GM19438 (cell line): Measurements from ENCODE around the gene GPC1.

Experiments
- ATAC-seq: cut with Tn5 transposase; IDR thresholded peaks from one replicate; pipeline ENCODE4 v1.9.1; 2021; ENCODE audit warnings: low read depth; ENCODE audit not compliant: unreplicated experiment

The GPC1 gene

GRCh38 chr2:240453461-240454105, 18.1 kb downstream of the GPC1 start:
- ATAC-seq, result no peak

GRCh38 chr2:240454106-240454901, 18.8 kb downstream of the GPC1 start:
- no peak for ATAC-seq

DNA sequence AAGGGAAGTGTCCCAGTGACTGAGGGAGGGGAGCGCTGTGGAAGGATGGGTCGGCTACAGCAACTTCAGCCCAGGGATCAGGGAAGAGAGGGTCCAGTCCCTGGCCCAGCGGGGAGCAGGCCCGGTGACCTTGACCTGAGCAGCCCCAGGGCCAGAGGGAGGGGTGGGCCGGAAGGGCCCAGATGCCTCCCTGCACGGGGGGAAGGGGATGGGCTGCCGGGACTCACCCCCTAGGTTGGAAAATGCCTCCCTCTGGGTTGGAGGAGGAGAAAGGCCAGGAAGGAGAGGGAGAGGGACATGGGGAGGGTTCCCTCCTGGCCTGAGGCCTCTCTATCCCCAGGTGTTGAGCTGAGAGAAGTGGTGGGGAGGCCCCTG, 19.8 kb downstream of the GPC1 start:
- no peak for ATAC-seq

GRCh38 chr2:240455647-240456446, 20.4 kb downstream of the GPC1 start:
- ATAC-seq, result no peak

- ATAC-seq, result no peak
Observed at GRCh38 chr2:240456447-240457222, 21.2 kb downstream of the GPC1 start.

DNA sequence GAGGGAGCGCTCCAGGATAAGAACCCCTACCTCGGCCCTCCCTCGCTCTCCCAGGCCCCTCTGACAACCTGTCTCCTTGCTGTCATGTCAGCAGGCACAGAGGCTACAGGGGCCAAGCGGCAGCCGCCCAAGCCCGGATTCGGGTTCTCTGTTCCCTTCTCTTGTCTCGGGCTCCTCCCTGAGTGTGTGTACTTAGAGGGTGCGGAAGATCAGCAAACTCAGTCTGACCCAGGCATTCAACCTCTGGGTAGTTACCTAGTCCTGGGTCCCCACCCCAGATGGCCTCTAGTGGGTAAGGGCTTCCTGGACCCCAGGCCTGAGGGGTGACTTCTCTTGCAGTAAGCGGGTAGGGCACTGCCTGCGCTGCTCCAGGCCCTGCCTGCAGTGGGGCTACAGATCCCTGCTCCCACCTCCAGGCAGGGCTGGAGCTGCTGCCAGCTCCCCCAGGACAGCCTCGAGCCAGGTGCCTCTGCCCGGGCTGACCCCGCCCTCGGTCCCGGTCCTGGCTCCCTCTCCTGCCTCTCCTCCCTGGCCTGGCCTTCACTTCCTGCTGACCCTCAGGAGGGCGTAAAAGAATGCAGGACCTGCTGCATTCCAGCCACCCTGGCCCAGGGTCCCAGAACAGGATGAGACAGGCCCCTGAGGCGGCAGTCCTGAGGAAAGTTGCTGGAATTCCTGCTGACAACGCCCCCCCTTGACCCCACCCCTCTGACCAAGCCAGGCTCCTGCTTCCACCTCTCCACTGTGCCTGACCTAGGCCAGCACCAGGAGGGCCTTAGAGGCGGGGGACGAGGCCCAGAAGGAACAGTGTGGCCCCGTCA, 22.0 kb downstream of the GPC1 start:
- no peak for ATAC-seq

- ATAC-seq, result no peak
Observed at GRCh38 chr2:240458044-240458899, 22.8 kb downstream of the GPC1 start.

GRCh38 chr2:240458900-240459391, 23.5 kb downstream of the GPC1 start:
- no peak for ATAC-seq

GRCh38 chr2:240459401-240460252, 24.2 kb downstream of the GPC1 start:
- ATAC-seq, result no peak

DNA sequence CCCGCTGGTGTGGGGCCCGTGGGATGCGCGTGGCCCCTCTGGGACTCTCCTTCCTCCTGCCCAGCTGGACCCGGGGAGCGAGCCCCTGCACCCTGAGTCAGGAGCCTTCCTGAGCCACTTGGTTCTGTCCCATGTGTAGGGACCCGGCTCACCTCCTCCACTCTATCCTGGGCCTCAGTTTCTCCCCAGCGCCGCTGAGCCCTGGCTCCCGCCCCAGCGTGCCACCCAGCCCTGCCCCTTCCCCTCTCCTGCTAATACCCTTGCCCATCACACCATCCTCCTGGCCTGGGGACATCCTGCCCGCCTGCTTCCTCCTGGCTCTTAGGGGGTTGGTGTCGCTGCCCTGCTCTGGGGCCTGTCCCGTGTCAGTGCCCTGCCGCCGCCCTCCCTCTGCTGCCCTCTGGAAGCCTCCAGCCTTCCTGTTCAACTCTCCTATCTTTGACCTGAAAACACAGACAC, 24.8 kb downstream of the GPC1 start:
- no peak for ATAC-seq

- ATAC-seq, result no peak
Observed at GRCh38 chr2:240460781-240461431, 25.4 kb downstream of the GPC1 start.

GRCh38 chr2:240461471-240462072, 26.1 kb downstream of the GPC1 start:
- no peak for ATAC-seq

- no peak for ATAC-seq
Observed at GRCh38 chr2:240462073-240462706, 26.7 kb downstream of the GPC1 start.

DNA sequence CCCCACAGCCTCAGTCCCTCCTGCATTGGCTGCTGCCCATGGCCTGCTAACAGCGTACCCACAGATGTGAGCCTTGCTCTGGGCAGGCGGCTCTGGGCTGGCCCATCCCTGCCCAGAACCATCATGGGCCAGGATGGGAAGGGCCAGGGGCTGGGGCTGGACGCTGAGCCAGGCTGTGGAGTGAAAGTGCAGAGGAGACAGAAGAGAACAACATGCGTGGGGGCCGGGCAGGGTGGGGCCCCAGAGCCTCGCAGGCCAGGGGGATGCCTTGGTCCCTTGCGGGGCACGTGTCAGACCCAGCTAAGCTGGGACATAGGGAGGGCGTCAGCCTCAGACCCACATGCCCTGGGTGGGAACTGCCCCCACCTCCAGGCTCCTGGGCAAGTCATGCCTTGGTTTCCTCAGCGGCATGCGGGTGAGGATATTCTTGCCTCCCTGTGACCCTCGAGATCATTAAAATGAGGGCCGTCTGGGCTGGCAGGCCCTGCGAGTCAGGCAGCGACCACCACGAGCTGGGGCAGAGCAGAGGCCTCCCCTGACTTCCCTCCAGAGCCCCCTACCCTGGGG, 27.3 kb downstream of the GPC1 start:
- no peak for ATAC-seq

DNA sequence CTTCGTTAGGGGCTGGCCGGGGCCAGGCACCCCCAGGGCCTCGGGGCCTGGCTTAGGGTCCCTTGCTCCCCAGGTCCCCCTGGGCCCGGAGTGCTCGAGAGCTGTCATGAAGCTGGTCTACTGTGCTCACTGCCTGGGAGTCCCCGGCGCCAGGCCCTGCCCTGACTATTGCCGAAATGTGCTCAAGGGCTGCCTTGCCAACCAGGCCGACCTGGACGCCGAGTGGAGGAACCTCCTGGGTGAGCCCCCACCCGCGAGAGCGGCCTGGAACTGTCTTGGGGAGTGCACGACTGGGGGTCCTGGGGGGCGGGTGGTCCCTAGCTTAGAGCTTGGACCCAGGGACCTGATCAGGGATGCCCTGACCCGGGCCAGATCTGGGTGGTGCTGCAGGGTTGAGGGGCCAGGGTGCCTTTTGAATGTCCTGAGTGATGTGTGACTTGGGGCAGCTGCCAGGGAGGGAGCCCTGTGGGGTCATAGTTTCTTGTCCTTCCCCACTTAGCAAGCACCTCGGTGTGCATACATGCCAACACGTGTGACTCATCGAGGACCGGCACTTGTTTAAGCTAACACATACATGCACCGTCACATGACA, 27.9 kb downstream of the GPC1 start:
- ATAC-seq, result no peak
